ENCODE results near the gene PPP3R1.

Gene PPP3R1

DNA sequence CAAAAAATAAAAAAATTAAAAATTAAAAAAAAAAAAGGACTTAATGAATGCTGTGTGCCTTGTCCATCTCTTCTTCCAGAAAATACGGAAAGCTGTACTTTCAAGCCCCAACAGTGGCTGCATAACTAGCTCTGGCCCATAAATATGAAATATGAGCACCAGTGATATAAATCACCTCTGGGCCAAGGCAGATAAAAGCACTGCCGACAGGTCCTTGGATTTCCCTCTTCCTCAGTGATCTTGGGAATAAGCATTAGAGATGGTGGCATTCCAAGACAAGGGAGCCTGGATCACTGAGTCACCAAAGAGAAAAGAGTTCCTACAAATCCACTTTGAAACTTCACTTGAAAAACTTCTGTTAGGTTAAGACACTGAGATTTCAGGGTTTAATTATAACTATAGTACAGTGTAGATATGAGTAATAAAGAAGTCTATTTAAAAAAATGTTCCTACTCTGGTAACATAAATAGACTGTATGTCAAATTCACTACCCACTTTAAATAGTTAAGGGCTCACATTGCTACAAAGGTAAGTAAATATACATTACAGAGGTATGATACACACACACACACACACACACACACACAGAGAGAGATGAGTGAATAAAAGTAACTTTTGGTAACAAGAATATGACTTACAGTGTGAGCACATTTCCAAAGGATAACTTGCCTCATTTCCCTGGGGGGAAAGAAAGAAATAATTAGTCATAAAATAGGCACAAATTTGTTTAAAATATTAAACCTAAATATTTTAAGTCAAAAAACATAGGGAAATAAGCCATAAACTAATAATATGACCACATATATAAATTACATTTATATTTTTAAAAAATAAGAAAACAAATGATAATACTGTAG lies 35.6 kb downstream of the PPP3R1 start:
- DNase-seq (ENCODE audit: low read depth in 1 of 2, low spot score in 1 of 2): no peak
- TF ChIP-seq CTCF (IDR thresholded peaks at IDR 0.05; ENCODE audit: insufficient read depth, low read length): no peak
- no peak for TF ChIP-seq POLR2AphosphoS5 (IDR thresholded peaks at IDR 0.05; ENCODE audit: low read depth)
- TF ChIP-seq, protein P1, sequence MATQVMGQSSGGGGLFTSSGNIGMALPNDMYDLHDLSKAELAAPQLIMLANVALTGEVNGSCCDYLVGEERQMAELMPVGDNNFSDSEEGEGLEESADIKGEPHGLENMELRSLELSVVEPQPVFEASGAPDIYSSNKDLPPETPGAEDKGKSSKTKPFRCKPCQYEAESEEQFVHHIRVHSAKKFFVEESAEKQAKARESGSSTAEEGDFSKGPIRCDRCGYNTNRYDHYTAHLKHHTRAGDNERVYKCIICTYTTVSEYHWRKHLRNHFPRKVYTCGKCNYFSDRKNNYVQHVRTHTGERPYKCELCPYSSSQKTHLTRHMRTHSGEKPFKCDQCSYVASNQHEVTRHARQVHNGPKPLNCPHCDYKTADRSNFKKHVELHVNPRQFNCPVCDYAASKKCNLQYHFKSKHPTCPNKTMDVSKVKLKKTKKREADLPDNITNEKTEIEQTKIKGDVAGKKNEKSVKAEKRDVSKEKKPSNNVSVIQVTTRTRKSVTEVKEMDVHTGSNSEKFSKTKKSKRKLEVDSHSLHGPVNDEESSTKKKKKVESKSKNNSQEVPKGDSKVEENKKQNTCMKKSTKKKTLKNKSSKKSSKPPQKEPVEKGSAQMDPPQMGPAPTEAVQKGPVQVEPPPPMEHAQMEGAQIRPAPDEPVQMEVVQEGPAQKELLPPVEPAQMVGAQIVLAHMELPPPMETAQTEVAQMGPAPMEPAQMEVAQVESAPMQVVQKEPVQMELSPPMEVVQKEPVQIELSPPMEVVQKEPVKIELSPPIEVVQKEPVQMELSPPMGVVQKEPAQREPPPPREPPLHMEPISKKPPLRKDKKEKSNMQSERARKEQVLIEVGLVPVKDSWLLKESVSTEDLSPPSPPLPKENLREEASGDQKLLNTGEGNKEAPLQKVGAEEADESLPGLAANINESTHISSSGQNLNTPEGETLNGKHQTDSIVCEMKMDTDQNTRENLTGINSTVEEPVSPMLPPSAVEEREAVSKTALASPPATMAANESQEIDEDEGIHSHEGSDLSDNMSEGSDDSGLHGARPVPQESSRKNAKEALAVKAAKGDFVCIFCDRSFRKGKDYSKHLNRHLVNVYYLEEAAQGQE (IDR thresholded peaks at IDR 0.05; ENCODE audit: insufficient replicate concordance, low read depth): no peak
- TF ChIP-seq SPI1 (IDR thresholded peaks at IDR 0.05; ENCODE audit: borderline replicate concordance, low read depth): no peak
- TF ChIP-seq GABPA (IDR thresholded peaks at IDR 0.05; ENCODE audit: low read depth): no peak
- H3K27ac ChIP-seq (replicated peaks): no peak overlapping the region

DNA sequence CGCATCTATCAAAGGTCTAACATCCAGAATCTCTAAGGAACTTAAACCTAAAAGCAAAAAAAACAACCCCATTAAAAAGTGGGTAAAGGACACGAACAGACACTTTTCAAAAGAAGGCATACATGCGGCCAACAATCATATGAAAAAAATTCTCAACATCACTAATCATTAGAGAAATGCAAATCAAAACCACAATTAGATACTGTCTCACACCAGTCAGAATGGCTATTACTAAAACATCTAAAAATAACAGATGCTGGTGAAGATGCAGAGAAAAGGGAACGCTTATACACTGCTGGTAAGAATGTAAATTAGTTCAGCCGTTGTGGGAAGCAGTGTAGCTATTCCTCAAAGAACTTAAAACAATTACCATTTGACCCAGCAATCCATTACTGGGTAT lies 38.0 kb downstream of the PPP3R1 start:
- H3K27me3 ChIP-seq (ENCODE audit: insufficient read depth, poor library complexity, severe bottlenecking): no peaks in the 10 kb centered on the region
- no peak for TF ChIP-seq SPI1 (IDR thresholded peaks at IDR 0.05; ENCODE audit: borderline replicate concordance, low read depth)
- TF ChIP-seq CTCF (IDR thresholded peaks at IDR 0.05; ENCODE audit: insufficient read depth, low read length): no peak
- no peak for TF ChIP-seq POLR2AphosphoS5 (IDR thresholded peaks at IDR 0.05; ENCODE audit: low read depth)
- TF ChIP-seq GABPA (IDR thresholded peaks at IDR 0.05; ENCODE audit: low read depth): no peak
- H3K27ac ChIP-seq (replicated peaks): no peak overlapping the region
- no peak for DNase-seq (ENCODE audit: low read depth in 1 of 2, low spot score in 1 of 2)
- no peak overlapping the region for H3K4me3 ChIP-seq (replicated peaks; ENCODE audit: insufficient read depth, low read length)

More for the DNA sequence above, 35.6 kb downstream of the PPP3R1 start:
- Histone ChIP-seq H3K4me3 (replicated peaks; ENCODE audit: insufficient read depth, low read length) (no peak overlapping the region), H3K27me3 (ENCODE audit: insufficient read depth, poor library complexity, severe bottlenecking) (no peaks in the 10 kb centered on the region)

GRCh38 chr2:68206793-68207192 lies 45.5 kb downstream of the PPP3R1 start:
- DNase-seq (ENCODE audit: low read depth in 1 of 2, low spot score in 1 of 2): peak in 1 of 2 experiments; percentile 14
- Histone ChIP-seq H3K27ac (replicated peaks) (no peak overlapping the region), H3K27me3 (ENCODE audit: insufficient read depth, poor library complexity, severe bottlenecking) (no peaks in the 10 kb centered on the region), H3K4me3 (replicated peaks; ENCODE audit: insufficient read depth, low read length) (no peak overlapping the region)
- TF ChIP-seq POLR2AphosphoS5 (IDR thresholded peaks at IDR 0.05; ENCODE audit: low read depth): no peak
- no peak for TF ChIP-seq GABPA (IDR thresholded peaks at IDR 0.05; ENCODE audit: low read depth)
- no peak for TF ChIP-seq CTCF (IDR thresholded peaks at IDR 0.05; ENCODE audit: insufficient read depth, low read length)
- TF ChIP-seq, protein P1 (IDR thresholded peaks at IDR 0.05; ENCODE audit: insufficient replicate concordance, low read depth): no peak
- peak; percentile 13; the same call in 1 of the 2 replicates for TF ChIP-seq SPI1 (IDR thresholded peaks at IDR 0.05; ENCODE audit: borderline replicate concordance, low read depth)

Measured in HL-60 (cell line).